CD4-positive, alpha-beta T cell treated with Interleukin-6 at 100 ng/mL for 8 hours (primary cell): ENCODE results near the gene ODC1.
"Not testable (repeated sequence)": the region's sequence is repeated elsewhere in the genome, so short reads cannot be mapped to it uniquely, and the experiment has no call there.

Experiments
- DNase-seq: peaks from one replicate; pipeline ENCODE4 v3.0.0-alpha.2; 2020; ENCODE audit warnings: mixed read lengths, low spot score

ODC1 gene

DNA sequence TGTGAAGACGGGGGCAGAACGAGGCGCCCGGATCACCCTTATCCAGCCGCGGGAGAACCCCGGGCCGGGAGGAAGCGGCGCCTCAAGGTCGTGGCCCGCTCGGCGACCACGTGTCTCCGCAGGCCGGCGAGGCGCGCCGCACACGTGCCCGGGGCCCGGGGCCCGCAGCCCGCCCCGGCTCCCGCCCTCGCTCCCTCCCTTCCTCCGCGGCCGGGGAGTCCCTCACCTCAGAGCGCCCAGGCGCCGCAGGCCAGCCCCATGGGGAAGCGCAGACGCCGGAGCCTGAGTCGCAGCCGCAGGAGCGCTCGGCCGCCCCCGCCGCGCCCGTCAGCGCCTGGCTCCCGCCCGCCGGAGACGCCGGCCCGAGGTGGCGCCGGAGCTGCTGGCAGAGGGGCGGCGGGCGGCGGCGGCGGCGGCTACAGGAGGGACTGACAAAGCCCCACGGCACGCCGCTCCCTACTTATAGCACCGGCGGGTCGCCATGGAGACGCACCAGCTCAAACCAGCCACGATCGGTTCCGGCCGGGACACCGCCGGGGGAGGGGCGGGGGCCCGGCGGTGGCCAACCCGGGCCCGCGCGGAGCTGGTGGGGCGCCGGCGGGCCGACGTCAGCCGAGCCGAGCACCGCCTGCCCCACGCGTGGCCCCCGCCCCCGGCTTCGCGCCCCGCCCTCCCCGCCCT, at the start of gene ODC1:
ODC1 (minus strand) TSS at position 433 of the 681 bp plus-strand sequence. CDS start 3,295 bp downstream, outside the sequence.
- peak; percentile 96 for DNase-seq

DNA sequence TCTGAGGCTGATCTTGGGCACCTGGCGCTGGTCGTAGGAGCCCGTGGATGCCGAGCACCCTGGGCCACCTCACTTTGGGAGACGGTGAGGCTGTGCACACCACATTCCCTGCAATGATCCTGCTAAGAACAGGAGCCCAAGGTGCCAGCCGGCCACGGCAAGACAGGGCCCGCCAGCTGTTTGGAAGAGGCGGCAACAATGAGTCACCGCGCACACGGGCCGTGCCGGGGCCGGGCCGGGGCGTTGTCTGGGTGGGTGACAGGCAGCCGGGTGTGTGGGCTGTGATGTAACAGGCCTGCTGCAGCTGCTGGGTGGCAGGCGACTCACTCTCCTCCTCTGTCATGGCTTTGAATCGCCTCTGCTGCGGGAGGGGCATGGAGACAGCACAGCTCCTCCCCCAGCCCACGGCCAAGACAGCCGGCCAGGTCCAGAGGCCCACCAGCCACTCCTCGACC, 49.7 kb upstream of the ODC1 start:
- DNase-seq, result peak; percentile 49

DNA sequence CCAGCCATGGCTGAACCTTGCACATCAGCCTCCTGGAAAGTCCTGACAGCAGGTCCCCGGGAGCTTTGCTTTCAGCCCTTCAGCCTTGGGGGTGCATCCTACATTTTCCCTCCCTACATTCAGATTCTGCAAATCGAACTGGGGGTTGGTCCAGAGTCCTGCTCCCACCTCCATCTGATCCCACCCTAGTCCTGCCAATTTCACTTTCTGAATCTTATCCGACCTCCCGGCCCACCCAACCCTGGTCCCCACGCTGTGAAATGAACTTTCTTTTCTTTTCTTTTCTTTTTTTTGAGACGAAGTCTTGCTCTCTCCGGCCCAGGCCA, 47.8 kb upstream of the ODC1 start:
- no peak for DNase-seq

DNA sequence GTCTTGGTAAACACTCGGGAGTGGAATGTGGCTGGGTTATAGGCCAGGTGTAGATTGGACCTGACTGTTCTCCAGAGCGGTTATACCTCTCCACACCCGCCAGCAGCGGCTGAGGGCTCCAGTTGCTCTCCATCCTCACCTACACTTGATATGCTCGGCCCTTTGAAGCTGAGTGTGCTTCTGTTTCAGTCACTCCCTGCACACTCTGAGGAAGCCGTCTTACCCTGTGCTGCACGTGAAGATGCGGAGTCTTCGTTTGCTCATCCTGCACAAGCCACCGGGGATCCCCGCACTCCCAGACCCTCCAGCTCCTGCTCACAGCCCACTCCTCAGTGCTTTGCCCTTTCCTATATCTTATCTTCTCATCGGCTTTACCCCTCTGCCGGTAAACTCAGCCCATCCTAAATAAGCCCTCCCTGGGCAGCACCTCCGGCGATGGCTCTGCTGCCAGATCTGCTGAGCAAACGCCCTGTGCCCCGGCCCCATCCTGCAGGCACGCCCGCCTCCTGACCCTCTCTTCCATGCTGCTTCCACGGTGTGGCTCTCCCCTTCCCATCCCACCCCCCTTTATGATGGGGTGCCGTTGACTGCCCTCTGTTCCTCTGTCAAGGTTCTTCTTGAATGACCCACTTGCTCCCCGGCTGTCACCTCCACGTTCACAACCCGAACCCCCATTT, 47.3 kb upstream of the ODC1 start:
- no peak for DNase-seq

DNA sequence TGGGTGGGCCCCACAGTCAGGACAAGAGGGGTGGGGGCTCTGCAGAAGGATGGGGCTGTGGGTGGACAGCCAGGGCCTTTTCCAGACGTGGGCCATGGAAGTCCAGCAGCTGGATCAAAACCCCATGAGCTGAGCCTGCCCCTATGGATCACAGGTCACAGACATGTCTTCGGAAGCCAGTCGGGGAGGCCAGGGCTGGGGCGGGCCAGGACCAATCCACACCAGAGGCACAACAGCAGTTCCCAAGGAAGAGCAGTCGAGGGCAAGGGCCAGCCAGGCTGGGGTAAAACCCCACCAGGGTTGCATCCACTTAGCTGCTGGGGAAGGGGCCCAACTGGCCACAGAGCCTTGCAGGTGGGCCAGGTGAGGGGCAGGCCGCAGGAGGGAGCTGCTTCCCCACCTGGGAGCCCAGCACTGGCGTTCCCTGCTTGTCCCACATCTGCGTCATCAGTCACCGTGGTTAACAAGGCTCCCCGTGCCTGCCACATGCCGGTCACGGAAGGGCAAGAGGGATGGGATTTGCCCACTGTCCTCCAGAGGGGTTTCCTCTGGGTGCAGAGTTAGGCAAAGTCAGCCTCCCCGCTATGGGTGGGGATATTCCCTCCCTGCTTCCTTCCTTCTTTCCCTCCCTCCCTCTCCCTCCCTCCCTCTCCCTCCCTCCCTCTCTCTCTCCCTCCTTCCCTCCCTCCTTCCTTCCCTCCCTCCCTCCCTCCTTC, 46.4 kb upstream of the ODC1 start:
- DNase-seq, result no peak

DNA sequence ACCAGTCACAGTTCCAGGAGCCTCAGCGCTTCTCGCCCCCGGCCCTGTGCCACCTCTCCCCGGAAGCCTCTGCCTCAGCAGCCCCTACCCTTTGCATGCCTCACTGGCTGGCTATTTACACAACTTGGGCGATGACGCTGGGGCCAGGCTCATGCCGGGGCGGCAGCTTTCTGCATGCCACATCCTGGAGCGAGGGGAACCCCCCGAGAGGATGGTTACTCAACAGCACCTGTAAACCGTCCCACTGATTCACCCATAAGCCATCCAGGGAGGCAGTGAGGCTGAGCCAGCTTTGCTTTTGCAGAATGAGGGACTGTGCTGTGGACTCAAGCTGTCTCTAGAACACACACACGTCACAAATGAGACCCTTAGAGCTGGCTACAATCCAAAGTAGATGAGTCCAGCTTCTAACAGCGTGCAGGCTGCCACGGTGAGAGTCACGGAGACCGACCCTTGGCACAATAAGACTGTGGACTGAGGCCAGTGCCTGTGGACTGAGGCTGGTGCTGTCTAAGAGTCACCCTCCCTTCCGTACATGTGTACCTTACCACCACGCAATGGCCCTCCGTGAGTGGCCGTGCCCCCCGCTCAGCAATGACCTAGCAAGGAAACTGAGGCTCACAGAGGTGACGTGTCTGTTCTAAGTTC, 45.6 kb upstream of the ODC1 start:
- DNase-seq, result peak; percentile 82

DNA sequence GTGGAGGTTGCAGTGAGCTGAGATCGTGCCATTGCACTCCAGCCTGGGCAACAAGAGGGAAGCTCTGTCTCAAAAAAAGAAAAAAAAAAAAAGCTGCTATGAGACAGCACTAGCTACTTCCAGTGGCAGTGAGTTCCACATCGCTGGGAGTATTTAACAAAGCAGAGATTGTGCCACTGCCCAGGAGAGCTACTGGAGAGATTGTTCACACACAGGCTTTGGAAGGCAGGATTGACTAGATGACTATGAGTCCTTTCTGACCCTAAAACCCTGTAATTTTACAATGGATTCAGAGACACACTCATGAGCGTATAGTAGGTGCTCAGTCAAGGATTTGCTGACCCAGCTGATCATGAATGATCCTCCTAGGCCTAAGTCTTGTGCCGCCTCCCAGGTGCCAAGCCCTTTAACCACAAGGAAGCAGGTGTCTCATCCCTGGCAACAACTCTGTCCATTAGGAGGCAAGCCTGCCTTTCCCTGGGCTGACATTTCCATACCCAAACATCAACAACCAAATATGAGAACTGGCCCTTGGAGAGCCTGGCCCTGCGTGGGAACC, 45.0 kb upstream of the ODC1 start:
- DNase-seq, result no peak

DNA sequence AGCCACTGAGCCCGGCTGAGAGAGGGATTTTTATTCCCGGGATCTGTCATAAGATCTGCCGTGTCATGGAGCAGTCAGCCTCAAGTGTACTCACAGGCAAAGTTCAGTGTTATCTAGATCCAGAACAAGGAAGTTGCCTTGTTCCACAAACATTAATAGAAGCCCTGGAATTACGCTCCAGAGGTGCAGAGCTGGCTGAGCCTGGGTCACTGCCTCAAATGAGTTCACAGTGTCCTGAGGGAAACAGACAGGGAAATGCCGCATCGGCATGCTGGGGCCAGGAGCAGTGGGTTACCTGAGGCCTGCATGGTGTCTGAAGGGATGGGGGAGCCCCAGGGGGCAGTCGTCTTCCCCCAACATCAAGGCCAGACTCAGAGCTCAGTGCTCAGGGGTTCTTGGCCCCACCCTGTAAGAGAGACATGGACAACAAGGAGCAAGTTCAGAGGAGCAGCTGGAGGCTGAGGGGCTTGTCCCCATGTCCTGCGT, 42.7 kb upstream of the ODC1 start:
- no peak for DNase-seq

DNA sequence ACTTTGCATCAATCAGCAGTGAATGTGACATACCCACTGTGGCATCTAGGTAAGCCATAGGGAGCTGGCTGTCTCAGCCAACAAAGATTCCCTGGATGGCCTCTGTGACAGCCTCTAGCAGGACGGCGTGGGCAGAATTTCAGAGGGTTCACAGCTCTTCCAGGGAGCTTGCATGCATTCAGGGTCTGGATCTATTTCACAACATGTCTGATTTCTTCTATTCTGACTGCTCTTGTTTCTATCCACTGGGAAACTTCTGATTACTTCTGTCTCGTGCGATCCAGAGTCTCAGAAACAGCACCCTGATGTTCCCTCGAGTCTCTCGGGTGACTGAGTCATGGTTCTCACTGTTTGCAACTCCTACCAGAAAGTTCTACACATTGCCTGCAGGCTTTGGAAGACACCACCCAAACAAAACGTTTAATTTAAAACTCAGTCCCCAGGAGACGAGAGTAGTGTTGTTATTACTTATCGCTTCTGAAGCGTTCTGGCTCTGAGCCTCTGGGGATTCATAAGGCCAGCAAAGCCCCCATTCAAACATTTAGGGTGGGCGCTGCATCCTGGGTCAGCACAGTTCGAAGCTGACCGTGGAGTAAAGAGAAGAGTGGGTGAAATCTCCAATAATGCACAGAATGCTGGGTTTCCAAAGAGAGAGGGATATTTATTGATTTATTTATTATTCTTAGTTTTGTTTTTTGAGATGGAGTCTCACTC, 41.9 kb upstream of the ODC1 start:
- DNase-seq, result no peak

DNA sequence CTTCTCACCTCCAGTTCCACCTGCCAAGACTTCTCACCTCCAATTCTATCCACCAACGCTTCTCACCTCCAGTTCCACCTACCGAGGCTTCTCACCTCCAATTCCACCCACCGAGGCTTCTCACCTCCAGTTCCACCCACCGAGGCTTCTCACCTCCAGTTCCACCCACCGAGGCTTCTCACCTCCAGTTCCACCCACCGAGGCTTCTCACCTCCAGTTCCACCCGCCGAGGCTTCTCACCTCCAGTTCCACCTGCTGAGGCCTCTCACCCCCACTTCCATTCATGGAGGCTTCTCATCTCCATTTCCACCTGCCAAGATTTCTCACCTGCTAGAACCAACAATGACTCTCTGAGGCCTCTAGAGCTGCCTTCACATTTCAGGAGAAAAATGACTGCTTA, 40.0 kb upstream of the ODC1 start:
- not testable (repeated sequence) for DNase-seq

DNA sequence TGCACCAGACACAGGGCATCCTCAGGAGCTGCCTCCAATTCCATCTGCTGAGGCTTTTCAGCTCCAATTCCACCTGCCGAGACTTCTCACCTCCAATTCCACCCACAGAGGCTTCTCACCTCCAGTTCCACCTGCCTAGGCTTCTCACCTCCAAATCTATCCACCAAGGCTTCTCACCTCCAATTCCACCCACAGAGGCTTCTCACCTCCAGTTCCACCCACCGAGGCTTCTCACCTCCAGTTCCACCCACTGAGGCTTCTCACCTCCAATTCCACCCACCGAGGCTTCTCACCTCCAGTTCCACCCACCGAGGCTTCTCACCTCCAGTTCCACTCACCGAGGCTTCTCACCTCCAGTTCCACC, 39.6 kb upstream of the ODC1 start:
- not testable (repeated sequence) for DNase-seq

DNA sequence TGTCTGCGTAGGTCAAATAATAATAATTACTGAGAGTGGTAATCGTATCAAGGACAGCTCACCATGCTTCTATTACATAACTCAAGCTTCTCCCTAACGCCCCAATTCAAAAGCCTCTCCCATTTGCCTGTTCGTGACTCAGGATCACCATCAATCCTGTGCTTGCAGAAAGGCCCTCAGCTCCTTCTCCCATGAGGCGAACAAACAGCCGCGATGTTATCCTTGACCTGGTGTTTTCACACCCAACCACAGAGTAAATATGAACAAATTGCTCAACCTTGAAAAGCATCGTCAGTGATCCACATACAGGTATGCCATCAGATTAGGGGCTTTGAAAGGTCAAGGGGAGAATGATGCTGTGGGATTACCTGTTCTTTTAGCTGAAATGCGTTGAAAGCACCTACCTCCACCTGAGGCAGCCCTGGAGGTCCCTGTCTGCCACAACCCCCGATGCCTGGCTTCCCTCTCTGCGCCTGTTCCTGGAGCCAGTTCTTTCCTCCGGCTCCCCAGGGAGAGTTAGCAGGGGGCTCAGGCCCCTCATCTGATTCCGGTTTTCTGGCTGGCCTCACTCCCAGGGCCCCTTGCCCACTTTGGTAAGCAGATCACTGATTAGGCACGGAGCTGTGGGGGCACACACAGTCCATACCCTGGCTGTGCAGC, 39.1 kb upstream of the ODC1 start:
- DNase-seq, result no peak

DNA sequence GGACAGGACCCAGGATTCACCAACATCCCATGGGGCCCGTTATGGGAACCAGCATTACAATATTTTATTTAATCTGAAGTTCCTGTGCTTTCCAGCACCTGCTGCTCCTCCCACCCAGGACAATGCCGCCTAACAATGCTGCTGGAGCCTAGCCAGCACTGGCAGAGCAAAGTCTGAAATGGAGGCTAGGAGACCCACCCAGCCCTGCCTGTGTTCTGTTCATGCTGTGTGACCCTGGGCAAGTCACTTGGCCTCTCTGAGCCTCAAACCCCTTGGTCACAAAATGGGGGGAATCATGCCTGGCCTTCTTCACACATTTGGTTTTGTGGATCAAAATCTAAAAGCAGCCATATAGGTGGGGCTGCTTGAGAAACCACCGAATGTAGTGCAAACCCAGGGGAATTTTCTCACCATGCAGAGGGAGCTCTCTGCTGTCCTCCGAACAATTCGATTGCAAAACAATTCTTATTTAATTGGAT, 38.5 kb upstream of the ODC1 start:
- DNase-seq, result no peak

DNA sequence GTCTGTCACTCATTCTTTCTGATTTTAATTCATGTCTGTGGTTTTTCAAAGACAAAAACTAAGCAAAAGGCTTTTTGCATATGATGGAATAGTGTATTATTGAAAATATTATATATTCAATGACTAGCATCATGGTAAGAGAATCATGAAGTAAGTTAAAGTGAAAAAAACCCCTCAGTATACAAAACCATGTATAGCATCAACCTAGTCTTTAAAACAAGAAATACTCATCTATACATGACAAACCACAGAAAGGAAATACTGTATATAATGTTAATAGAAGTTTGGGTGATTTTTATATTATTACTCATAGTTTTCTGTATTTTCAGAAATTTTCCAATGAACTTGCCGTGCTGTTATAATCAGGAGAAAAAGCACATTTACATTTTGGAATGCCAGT, 38.0 kb upstream of the ODC1 start:
- no peak for DNase-seq

DNA sequence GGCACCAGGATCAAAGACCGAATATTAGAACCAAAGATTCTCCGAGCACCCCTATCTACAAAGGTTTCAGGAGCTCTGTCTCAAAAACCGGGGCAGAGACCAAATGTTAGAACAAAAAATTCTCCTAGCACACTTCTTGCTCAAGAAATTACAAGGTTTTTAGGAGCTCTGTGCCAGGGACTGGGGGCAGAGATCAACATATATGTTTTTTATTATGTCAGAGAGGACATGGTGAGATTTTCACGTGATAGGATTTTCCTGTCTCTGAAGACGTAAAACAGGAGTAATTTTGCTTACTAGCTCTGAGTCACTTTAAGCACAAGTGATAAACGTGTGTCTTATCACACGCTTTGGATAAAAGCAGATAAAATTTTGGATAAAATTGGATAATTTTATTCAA, 34.8 kb upstream of the ODC1 start:
- DNase-seq, result no peak

DNA sequence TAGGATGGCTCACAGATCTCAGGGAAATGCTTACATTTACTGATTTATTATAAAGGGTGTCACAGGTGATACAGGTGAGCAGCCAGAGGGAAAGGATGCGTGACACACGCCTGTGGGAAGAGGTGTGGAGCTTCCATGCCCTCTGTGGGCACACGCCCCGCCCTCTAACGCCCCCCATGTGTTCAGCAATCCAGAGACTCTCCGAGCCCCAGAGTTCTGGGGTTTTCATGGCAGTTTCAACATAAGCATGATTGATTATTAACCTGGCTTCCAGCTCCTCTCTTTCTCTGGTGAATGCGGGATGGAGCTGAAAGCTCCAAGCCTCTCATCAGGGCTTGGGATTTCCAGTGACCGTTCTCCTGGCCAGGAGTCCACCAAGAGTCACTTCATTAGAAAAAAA, 34.3 kb upstream of the ODC1 start:
- DNase-seq, result no peak

DNA sequence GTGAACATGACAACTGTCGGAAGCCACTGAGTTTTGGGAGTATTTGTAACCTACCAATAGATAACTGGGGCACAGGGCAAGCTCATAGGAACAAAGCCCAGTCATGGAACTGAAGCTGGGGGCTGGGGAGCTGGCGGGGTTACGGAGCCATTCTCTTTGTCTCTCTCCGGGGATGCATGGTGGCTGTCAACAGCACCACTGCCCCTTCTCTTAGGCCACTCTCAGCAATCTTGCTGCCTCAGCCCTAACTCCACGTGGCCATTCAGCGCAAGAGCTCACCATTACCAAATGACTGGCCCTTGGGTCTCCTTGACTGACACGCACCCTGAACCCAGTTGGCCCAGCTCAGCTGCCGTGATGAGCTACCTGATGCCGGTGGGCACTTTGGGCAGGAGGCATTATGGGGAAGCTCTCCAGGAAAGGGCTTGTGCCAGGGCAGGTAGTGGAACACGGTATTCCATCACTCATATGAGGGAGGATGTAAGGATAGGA, 33.6 kb upstream of the ODC1 start:
- no peak for DNase-seq

DNA sequence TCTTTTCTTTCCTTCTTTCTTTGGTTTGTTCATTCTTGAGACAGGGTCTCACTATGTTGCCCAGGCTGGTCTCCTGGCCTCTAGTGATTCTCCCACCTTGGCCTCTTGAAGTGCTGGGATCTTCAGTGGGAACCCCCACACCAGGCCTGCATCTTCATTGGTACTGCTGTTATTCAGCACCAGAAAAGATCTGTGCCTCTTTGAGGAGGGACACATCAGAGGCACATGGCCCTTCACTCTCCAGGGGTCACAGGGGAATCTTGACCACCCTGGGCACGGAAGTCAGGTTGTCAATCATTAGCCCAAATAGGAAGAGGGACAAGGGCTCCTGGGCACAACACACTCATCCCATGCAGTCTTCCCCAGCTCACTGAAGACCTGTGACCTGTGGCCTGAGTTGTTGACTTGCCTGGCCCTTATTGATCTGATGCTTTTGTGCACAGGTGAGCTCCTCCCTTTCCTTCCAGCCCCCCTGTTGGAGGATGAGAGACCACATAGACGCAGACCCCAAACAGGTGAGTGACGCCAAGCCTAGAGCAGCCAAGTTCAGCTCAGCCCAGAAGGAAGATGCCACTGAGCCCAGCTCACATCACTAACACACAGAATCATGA, 33.0 kb upstream of the ODC1 start:
- no peak for DNase-seq

DNA sequence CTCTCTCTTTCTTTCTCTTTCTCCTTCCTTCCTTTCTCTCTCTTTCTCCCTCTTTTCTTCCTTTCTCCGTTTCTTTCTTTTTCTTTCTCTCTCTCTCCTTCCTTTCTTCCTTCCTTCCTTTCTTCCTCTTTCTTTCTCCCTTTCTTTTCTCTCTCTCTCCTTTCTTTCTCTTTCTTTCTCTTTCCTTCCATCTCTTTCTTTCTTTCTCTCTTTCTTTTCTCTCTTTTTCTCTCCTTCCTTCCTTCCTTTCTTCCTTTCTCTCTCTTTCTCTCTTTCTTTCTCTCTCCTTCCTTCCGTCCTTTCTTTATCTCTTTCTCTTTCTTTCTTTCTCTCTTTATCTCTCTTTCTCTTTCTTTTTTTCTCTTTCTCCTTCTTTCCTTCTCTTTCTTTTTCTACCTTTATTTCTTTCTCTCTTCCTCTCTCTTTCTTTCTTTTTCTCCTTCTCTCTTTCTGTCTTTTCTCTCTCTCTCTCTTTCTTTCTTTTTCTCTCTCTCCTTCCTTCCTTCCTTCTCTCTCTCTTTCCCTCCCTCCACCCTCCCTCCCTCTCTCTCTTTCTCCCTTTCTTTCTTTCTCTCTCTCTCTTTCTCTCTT, 32.3 kb upstream of the ODC1 start:
- no peak for DNase-seq

DNA sequence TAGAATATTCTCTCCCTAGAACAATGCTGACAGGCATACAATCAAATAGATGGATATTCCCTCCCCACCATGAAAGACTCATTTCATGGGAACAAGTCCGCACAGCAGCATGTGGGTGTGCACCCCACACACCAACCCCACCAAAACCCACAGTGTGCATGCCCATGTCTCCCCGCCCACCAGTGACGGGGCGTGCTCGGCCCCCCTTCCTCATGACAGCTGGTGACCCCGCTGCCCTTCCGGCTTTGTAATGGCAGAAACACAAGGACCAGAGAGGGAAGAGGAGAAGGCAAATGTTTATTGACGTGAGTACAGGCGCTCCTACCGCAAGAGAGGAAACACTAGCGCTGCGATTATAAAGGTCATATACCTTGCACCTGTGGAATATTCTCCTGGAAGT, 30.8 kb upstream of the ODC1 start:
- DNase-seq, result no peak
